ENCODE results near the gene RETREG3.

DNA sequence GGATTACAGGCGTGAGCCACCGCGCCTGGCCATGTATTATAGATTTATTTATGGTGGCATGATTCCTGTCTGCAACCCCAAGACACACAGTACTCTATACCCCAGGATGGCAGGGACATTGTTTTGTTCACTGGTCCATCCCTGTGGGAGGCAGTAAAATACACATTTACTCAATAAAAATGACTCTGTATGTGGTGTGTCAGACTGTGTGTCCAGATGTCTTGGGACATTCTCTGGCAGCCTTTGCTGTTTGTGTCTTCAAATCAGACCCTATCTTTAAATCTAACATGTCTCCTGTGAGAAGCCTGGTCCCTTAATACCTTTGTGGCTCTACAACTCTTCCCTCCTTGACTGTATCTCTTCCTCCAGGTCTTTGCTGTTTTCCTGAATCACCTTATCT, 48.9 kb downstream of the RETREG3 start:
- TF ChIP-seq, protein P1, sequence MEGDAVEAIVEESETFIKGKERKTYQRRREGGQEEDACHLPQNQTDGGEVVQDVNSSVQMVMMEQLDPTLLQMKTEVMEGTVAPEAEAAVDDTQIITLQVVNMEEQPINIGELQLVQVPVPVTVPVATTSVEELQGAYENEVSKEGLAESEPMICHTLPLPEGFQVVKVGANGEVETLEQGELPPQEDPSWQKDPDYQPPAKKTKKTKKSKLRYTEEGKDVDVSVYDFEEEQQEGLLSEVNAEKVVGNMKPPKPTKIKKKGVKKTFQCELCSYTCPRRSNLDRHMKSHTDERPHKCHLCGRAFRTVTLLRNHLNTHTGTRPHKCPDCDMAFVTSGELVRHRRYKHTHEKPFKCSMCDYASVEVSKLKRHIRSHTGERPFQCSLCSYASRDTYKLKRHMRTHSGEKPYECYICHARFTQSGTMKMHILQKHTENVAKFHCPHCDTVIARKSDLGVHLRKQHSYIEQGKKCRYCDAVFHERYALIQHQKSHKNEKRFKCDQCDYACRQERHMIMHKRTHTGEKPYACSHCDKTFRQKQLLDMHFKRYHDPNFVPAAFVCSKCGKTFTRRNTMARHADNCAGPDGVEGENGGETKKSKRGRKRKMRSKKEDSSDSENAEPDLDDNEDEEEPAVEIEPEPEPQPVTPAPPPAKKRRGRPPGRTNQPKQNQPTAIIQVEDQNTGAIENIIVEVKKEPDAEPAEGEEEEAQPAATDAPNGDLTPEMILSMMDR (conservative IDR thresholded peaks at IDR 0.05 in 1 of 2, IDR thresholded peaks at IDR 0.05 in 1 of 2; ENCODE audit: low read depth in 1 of 2, low read length in 2 of 2), result no peak
- TF ChIP-seq EZH2 (IDR thresholded peaks at IDR 0.05; ENCODE audit: low read length, missing control alignments), result no peak

All from fibroblast of lung (primary cell).